ENCODE data around the gene CDK11B.
"Not testable (repeated sequence)": the region's sequence is repeated elsewhere in the genome, so short reads cannot be mapped to it uniquely, and the experiment has no call there.

Gene CDK11B

DNA sequence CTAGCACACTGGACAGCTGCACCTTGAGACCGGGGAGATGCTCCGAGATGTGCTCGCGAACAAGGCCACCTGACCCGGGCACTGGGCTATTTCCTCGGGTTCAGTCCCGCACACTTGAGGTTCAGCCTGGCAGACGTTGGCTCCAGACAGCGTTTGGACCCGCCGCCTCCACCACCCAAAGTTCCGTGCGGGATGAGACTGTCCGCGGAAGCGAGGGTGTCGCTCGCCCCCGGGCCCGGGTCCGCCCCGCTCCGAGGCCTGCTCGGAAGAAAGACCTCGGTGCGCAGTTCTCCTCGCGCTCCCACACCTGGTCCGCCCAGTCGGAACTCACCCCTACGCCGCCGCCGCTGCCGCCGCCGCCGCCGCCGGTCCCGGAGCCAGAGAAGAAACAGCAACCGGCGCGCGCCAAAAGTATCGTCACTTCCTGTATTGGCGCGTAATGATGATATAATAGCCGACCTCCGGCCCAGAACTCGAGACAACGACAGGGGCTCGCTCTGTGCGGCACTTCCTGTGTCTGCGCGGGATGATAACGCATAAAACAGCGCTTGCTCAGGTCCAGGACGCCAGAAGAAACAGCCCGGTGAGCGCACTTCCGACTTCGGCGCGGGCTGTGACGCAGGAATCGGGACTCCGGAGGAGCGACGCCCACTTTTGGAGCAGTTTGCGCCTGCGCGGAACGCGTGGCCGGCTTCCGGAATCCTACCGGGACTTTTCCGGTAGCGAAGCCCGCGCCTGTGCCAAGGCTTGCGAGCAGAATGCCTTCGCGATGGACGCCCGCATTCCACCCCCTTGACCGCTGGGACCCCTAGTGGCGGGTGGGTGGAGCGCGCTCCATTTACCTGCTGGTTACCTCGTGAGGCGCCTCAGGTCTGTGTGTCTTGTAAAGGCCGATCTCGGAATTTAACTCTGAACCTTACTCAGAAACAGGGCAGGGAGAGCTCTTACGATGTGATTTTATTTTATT lies at the start of gene CDK11B:
Gene CDK11B, minus strand, starts transcription at position 422 of the 967 bp plus-strand sequence. CDS start 1,519 bp downstream, outside the sequence.
- DNase-seq = peak; percentile 79 to 83

DNA sequence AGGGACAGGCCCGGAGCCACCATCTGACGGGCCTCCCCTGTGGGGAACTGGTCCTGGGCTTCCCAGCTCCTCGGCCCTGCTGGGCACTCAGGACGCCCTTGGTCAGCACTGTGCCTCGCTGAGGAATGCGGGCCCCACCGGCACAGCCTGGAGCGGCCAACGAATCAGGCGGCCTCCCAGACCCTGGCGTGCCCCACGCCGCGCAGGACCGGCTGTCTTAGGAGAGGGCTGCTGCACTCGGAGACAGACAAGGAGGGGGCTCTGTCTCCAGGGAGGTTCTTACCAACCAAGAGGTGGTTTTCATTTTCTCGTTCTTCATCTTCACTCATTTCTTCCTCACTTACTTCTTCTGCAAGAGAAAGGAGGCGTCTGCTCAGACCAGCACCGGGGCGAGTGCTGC lies 49.1 kb upstream of the CDK11B start:
- not testable (repeated sequence) for DNase-seq

DNA sequence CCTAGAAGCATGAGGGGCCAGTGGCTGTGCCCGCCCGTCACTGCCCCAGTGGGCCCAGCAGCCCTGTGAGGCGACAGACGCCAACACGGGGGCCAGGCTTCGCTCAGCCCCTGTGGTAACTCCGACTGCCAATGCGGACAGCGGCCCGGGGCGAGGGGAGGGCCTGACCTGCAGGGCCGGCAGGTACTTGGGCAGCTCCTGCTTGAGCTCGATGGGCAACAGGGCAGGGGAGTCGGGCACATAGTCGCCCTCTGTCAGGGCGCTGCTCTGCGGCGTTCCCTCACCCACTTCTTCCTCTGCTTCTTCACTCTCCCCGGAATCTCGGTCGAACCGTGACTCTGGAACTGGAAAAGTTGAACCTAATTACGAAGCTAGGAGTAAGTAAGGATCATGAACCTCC lies 48.4 kb upstream of the CDK11B start:
- DNase-seq = not testable (repeated sequence)

DNA sequence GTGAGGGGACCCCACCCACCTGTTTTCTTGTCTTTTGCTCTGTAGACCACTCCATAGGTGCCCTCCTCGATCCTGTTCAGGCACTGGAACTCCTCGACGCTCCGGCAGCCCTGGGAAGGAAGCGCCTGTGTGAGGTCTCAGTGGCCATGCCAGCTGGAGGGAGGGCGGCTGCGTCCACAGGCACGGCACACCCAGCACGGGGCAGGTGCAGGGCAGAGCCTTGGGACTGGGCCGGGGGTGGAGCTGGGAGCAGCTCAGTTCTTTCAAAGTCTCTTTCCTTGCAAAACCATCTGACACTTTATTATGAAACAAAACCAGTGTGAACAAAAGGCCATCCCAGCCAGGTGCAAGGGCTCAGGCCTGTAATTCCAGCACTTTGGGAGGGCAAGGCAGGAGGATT lies 46.8 kb upstream of the CDK11B start:
- DNase-seq = not testable (repeated sequence)

DNA sequence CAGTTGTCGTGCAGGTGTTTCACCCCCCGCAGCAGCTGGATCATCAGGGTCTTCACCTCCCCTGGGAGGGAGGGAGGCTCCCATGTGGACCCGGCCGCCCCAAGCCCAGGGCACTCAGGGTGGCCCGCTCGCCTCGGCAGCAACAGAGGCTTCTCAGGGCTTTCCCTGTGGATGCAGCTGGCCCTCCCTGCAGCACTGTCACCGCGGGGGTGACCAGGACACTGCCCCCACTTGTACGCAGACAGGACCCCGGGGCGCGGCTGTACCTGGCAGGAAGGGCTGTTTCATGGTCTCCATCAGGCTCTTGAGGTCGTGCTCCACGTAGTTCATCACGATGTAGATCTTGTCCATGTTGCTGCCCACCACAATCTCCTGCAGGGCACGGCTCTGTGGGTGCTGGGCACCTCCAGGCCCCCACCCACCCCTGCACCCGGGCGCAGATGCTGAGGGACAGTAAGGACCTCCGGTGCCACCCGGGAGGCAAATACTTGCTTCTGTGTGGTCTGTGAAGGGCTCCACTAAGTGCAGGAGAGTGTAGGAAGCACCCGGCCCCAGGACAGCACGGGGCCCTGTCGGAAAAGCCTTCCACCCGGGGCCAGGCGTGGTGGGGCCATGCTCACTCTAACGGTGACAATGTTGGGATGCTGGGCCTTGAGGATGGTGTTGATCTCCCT lies 45.6 kb upstream of the CDK11B start:
- not testable (repeated sequence) for DNase-seq

DNA sequence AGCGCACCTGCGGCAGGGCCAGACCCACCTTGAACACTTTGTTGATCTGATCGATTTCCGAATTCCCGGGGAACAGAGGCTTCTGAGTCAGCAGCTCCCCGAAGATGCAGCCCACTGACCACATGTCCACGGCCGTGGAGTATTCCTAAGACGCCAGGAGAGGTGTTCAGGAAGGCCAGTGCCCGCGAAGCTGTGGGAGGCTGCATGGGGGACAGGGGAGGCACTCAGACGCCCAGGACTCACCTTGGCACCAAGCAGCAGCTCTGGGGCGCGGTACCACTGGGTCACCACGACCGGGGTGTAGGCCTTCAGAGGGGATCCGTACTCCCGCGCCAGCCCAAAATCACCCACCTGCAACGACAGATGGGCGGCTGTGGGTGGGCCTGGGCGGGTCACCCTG lies 45.0 kb upstream of the CDK11B start:
- no peak for DNase-seq

DNA sequence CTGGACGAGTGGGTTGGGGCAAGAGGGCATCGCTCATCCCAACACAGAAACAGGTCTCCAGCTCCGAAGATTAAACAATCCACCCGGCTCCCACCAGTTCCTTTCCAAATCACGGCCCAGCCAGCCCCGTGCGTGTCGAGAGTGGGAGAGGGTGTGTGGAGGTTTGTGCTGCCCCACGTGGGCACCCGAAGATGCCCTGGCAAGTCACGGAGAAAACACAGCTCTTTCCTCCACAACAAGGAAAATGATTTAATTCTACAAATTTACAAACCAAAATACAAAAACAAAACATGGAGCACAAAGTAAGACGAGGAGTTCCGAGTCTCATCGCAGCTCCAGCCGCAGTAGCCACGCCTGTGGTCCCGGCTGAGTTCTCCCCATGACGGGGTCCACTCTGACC lies 43.7 kb upstream of the CDK11B start:
- not testable (repeated sequence) for DNase-seq

DNA sequence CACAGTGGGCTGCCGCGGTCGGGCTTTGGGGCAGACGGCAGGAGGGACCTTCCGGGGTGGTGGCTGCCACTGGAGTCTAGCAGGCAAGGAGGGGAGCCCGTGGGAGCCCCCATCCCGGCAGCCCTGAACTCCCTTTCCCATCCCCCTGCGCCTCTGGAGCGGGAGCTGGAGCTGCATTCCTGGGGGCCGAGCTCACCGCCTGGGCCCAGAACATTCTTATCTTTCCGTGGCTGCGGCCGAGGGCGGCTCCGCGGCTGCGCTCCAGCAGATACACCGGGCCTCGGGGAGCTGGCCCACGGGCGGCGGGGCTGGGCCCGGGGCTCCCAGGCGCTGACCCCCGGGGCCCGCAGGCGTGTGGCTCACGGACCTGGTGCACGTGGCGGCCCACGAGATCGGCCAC lies 41.8 kb upstream of the CDK11B start:
- not testable (repeated sequence) for DNase-seq

DNA sequence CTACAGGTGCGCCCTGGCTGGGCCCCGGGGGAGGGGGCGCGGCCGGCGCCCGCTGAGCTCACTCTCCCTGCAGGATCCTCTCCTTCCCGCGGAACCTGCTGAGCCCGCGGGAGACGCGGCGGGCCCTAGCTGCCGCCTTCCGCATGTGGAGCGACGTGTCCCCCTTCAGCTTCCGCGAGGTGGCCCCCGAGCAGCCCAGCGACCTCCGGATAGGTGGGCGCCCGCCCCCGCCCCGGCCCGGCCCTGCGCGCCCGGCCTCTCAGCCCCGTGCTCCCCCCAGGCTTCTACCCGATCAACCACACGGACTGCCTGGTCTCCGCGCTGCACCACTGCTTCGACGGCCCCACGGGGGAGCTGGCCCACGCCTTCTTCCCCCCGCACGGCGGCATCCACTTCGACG lies 41.3 kb upstream of the CDK11B start:
- not testable (repeated sequence) for DNase-seq

DNA sequence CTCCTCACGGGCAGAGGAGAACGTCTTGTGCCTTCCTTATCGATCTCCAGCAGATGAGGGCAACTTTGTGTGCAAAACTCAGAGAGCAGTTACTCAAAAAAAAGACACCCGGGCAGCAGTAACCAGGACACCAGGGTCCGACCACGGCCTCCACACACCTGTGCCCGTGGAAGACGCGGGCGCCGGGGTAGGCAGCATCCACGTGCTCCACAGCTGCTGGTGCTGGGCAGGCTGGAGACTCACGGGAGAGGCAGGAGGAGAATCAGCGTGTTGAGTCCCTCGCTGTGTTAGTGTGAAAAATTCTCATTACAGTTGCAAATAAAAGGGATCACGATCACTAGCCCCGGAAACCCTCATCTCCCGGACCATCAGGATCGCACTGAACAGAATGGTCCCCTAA lies 40.3 kb upstream of the CDK11B start:
- DNase-seq = not testable (repeated sequence)

DNA sequence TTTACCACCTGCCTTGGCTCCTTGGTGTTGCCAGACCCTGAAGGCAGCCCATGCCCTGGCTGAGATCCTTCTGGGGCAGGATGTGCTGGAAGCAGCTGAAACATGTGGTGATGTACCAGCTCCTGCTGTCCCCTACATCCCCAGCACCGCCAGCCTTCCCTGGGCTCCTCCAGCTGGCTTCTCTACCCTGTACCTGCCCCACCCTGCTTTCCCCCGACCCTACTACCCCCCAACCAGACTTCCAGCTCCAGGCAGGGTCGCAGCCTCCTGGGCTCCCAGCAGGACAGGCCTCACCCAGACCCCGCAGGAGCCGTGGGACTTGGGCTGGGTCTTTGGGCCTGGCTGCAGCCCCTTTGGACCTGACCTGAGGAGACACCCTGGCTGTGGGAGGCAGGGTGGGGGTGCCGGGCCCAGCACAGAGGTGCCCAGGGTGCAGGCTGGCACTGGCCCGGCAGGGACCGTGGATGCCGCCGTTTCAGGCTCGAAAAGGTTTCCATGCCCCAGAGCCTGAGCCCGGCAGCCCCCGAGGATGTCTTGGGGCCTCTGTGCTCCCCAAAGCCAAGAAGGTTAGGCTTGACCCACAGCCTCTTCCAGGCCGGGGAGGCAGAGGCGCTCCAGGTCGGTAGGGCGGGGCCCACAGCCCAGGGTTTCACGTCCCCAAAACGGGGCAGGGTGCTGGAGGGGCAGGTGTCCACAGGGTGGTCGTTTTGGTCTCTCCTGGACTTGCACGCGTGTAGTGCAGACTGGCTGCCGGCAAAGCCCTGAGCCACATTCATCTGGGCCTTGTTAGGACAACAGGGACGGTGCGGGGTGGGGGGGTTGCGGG lies 38.8 kb upstream of the CDK11B start:
- DNase-seq = not testable (repeated sequence)

DNA sequence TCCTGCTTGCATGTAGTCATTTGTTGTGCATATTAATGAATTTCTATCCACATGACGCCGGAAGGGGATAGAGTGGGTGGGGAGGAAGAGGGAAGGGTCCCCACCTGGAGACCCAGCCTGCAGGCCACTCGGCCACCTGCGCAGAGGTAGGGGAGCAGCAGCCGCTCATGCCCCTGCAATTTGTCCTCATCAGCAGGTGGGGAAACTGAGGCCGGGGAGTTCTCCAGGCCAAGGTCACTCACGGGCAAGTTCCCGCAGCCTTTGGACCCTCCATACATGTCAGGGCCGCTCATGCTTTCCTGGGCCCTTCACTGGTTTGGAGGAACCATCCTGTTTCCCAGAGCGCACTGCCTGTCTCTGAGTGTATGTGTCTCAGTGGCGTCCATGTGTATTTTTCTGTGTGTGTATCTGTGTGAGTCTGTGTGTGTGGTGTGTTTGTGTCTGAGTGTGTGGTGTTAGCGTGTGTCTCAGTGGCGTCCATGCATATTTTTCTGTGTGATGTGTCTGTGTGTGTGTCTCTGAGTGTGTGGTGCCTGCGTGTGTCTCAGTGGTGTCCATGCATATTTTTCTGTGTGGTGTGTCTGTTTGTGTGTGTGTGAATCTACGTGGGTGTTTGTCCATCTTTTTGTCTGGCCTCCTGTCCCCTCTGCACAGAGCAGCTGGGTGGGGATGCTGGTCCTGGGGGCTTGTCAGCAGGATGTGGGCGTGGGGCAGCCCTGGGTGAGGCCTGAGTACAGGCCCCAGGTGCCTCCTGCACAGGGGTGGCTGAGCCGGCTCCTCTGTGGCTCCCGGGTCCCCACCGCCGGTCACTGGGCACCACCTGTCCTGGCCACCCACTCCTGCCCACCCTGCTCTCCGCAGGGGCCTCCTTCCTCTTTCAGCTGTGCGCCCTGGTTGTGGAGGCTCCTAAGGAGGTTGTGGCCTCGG lies 37.9 kb upstream of the CDK11B start:
- not testable (repeated sequence) for DNase-seq

DNA sequence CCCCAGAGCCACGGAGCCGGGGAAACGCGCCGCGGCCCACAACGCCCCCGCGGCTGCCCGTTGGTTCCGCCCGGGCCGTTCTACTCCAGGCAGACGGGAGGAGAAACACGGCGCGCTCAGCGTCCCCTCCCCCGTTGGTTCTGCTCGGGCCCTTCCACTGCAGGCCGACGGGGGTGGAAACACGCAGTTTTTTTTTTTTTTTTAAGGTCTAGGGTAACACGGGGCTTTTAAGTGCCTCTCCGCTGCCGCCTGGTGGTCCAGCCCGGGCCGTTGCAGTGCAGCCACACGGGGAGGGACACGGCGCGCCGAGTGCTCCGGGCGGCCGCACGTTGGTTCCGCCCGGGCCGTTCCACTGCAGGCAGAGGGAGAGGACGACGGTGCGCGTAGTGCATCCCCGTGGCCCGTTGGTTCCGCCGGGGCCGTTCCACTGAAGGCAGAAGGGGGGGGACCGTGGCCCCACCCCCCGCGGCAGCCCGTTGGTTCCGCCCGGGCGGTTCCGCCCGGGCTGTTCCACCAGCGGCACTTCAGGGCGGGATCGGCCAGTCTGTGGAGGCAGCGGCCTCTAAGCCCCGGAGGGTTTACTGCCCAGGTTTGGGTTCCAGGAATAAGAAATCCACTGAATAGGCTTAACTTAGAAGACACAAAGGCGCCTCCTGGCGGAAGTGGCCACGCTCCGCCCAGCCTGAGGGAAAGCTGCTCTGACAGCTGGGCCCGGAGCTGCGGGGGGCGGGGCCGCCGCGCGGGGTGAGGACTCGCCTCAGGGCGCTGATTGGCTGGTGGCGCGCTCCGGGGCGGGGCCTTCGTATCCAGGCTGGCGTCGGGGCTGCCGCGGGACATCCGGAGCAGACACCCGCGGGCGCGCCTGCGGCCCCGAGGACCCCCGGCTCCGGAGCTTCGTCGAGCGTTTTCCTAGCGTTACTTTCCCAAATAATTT lies 34.2 kb upstream of the CDK11B start, which contains the start of gene SLC35E2B:
Gene SLC35E2B, minus strand, starts transcription at position 82 of the 934 bp plus-strand sequence. CDS start 16,096 bp downstream, outside the sequence.
- DNase-seq = peak; percentile 86 to 94

DNA sequence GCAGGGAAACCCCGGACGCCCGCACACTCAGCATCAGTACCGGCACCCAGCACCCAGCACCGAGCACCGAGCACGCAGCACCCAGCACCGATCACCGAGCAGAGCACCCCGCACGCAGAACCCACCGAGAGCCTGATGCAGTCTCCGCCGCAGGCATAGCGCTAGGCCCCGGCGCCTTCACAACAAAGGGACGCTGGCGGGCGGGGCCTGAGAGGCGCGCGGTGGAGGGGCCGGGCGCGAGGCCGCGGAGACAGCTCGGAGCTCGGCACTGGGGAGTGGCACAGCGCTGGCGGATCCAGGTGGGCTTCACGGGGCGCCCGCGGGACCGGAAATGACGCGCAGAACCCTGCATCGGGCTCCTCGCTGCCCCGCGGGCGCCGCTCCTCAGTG lies 33.5 kb upstream of the CDK11B start:
- peak; percentile 73 to 88 for DNase-seq

DNA sequence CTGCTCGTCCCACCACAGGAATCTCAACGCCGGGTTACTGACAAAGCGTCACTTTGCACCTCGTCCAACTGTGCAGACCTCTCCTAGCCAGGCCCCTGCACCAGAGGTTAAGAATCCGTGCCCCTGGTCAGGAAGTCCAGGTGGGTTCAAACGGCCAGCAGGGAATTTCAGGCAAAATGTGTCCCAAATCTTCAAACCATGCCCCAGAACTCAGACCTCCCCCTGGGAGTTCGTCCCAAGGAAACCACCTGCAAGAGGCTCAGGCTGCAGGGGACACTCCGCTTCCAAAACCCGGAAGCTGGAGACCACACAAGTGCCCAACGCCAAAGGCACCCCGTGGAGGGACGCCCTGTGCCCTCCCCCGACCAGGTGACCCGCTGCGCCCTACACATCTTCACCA lies 32.6 kb upstream of the CDK11B start:
- DNase-seq = not testable (repeated sequence)

DNA sequence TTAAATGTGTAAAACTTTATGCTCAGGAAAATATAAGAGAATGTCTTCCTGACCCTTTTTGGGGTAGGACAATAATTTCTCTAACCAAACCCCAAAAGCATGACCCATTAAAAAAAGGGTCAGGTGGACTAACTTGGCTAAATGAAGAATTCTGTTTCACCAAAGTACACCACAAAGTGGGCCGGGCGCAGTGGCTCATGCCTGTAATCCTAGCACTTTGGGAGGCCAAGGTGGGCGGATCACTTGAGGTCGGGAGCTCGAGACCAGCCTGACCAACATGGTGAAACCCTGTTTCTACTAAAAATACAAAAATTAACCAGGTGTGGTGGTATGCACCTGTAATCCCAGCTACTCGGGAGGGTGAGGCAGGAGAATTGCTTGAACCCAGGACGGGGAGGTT lies 30.7 kb upstream of the CDK11B start:
- DNase-seq = not testable (repeated sequence)

DNA sequence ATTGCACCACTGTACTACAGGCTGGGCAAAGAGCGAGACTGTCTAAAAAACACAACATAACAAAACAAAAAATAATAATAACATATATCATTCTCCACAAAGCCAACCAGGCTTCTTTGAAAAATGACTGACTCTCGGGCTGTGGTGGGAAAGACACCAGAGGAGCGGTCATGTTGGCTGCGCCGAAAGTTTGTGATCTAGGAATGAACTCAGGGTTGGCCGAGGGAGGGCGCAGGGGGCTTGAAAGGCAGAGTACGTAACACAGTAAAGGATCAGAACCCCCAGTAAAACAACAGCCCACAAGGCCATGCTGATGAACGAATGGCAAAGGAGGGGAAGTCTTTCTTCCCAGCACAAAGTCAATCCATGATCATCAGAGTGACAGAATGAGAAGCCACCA lies 29.0 kb upstream of the CDK11B start:
- DNase-seq = no peak

DNA sequence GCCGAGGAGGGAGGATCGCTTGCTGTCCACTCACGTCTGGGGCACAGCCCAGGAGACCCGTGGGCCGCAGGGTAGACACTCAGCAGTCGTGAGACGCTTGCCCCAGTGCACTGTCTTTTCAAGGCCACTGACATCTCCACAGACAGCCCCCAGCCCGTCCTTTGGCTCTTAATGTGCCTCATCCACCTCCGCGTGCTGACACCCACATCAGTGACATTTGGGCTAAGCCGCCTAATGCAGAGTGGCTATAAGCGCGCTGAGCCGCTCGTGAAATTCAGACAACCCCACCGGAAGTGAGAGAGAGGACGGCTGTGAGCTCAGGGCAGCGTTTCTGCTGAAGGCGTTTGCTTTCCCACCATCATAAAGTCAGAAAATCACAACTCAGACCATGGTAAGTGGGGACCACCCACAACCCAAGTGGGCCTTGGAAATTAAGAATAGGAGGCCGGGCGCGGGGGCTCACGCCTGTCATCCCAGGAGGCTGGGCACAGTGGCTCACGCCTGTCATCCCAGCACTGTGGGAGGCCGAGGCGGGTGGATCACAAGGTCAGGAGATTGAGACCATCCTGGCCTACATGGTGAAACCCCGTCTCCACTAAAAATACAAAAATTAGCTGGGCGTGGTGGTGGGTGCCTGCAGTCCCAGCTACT lies 25.4 kb upstream of the CDK11B start:
- no peak for DNase-seq

DNA sequence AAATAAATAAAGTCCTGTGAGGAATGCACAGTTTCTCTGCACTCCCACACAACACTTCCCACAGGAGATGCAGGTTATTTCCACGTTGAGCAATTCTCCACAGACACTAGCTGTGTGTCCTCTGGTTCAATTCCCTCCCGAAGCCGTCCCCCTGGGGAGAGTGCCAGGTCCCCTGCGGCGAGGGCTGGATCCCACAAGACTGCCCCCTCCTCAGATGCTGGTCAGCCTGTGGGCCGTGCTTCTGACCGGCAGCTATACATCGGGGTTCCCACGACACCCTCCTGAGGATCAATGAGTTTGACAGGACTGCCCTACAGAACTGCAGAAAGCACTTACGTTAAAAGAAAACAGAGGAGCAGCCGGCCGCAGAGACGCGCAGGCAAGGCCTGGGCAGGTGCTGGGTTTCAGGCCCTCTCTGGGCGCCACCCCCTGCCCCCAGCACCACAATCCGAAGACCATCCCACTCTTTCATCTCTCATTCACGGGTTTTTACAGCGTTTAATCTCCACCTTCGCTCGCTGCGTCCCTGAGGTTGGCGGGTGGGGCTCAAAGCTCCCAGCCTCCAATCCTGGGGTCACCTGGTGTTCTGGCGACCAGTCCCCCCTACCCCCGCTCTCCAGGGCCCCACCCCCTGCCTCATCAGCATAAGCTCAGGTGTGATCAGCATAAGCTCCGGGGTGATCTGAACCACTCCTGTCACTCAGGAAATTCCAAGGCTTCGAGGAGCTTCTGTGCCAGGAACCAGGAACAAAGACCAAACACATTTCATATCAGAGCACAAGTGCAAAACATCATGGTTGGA lies 24.5 kb upstream of the CDK11B start:
- no peak for DNase-seq

Measured in NCI-H187 (cell line).